LNCaP clone FGC (cell line): ENCODE data around the gene LCE6A.

Experiments used
- DNase-seq: peaks from one replicate; pipeline ENCODE4 v3.0.0-alpha.2; 2011; ENCODE audit warnings: low read depth
- H3K4me3 ChIP-seq: 2 replicates; pipeline ENCODE4 v1.5.1; 2011; ENCODE audit warnings: mild to moderate bottlenecking, low read depth, low read length, control low read depth
- CTCF ChIP-seq: IDR thresholded peaks from 2 replicates; pipeline ENCODE4 v1.5.1; 2012; ENCODE audit warnings: mild to moderate bottlenecking; ENCODE audit not compliant: control insufficient read depth, insufficient read depth; ENCODE audit errors: extremely low read depth

Gene LCE6A, protein sequence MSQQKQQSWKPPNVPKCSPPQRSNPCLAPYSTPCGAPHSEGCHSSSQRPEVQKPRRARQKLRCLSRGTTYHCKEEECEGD

DNA sequence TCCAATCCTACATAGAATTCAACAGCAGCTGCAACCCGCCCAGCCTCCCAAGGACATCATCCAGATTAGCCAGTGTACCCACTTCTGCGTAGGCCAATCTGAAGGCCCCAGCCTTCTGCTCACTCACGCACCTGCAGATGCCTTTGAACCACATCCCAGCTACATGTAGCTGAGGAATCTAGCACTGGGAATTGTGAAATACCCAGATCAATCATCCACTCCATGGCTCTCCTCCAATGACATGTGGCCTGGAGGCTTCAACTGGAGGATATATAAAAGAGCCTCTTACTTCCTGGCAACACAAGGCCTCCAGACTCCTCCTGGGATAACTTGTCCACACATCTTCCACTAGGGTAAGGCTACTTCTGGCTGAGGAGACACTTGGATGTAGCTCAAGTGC lies at the start of gene LCE6A:
Gene LCE6A (plus strand): TSS at position 301 of the 400 bp plus-strand sequence. CDS start 665 bp downstream, outside the sequence.
- no peak for TF ChIP-seq CTCF
- no peak for DNase-seq

GRCh38 chr1:152795686-152796085 lies 47.0 kb upstream of the LCE6A start:
- no peak for DNase-seq
- no peak for TF ChIP-seq CTCF

More for the DNA sequence above, at the start of gene LCE6A:
- no peak within 1 kb of the TSS for H3K4me3 ChIP-seq

DNA sequence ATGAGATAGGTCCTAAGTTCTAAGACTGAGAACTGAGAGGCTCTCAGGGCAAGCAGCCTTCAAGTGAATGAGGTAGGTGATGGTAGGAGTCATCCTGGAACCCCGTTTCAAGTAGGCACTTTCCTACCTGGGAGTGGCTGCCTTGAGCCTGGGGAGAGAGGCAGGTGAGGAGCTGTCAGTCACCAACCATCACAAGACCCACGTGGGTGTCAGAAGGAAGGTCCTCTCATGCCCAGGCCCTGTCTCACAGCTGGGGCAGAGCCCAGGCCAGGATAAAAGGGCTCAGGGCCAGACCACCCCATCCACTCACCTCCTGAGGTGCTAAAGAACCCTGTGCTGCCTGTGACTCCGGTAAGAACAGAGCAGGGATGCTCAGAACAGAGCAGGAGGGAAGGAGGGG lies 46.2 kb upstream of the LCE6A start, which contains the start of gene LCE1D:
Gene LCE1D (plus strand): TSS at position 301 of the 400 bp plus-strand sequence. CDS start 1,074 bp downstream, outside the sequence.
- no peak within 1 kb of the TSS for H3K4me3 ChIP-seq
- no peak for TF ChIP-seq CTCF
- no peak for DNase-seq

More at GRCh38 chr1:152795686-152796085, 47.0 kb upstream of the LCE6A start:
- H3K4me3 ChIP-seq = no peak overlapping the region

DNA sequence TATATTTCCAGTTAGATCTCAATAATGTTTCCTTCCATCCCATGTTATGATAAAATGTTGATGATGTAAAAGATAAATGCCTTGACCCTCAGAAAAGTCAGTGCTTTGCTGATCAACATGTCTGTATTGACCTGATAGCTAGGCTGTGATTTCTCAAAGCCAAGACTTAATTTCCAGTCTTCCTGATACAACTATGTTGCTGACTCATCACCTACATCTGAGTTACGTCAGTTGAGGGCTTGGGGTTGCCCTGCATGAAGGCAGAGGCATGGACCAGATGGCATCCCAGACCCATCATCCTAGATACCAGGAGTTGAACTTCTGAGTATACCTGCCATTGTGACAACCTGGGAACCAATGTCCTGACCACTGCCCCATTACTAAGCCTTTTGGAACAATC lies 41.3 kb upstream of the LCE6A start:
- DNase-seq = no peak
- TF ChIP-seq CTCF = no peak
- no peak overlapping the region for H3K4me3 ChIP-seq

GRCh38 chr1:152806576-152806975 lies 36.1 kb upstream of the LCE6A start, which contains the start of gene LCE1C:
LCE1C (minus strand) TSS chr1:152806651; CDS start chr1:152805478, 1,173 bp downstream.
- no peak for DNase-seq
- no peak within 1 kb of the TSS for H3K4me3 ChIP-seq
- TF ChIP-seq CTCF = no peak

GRCh38 chr1:152811050-152811449 lies 31.6 kb upstream of the LCE6A start:
- H3K4me3 ChIP-seq = no peak overlapping the region
- no peak for DNase-seq
- no peak for TF ChIP-seq CTCF

- no peak within 1 kb of the TSS for H3K4me3 ChIP-seq
- TF ChIP-seq CTCF = no peak
- no peak for DNase-seq
These were observed 31.0 kb upstream of the LCE6A start, which contains the start of gene LCE1B for GRCh38 chr1:152811671-152812070. LCE1B (plus strand) TSS chr1:152811971; CDS start chr1:152812447, 476 bp downstream.
